B cell (primary cell): ENCODE data around the gene ARPC5L. TPM values are rescaled to one million over a fixed set of nuclear protein-coding genes. Genes with fewer than 3 reads are reported as not detected.
"Not testable (repeated sequence)": the region's sequence is repeated elsewhere in the genome, so short reads cannot be mapped to it uniquely, and the experiment has no call there.

Experiments used
- ATAC-seq: fragments of 200-7000 bp; cut with Tn5 transposase; one replicate; pipeline ENCODE4 v1.10.0; 2021; ENCODE audit warnings: low read depth, mild to moderate bottlenecking, moderate number of reproducible peaks, moderate library complexity
- CTCF ChIA-PET: fragments of 350-600 bp; sonication (Branson Sonifier 250); formaldehyde crosslinking; loops from one replicate; lab custom pipeline; 2021; ENCODE audit warnings: antibody characterized with exemption, inconsistent platforms; lab: Charles Lee
- POLR2A ChIA-PET: fragments of 350-600 bp; sonication (Branson Sonifier 250); formaldehyde crosslinking; loops from one replicate; lab custom pipeline; 2021; ENCODE audit warnings: antibody characterized with exemption; lab: Charles Lee
- DNase-seq: peaks from one replicate; pipeline ENCODE4 v3.0.0; 2013
- H2AFZ ChIP-seq: 2 replicates; pipeline ENCODE4 v1.6.1; 2012; ENCODE audit warnings: mild to moderate bottlenecking, low read depth, low read length; ENCODE audit not compliant: insufficient read depth, poor library complexity, severe bottlenecking
- H3K27ac ChIP-seq, 2 donors: 1 replicate in 1 of 2; 2 replicates in 1 of 2; pipeline ENCODE4 v1.5.1; 2012 to 2013; ENCODE audit warnings: low read length in 2 of 2, mild to moderate bottlenecking in 2 of 2, moderate library complexity in 1 of 2
- H3K27me3 ChIP-seq, 4 experiments: fragments of 200-600 bp in 1 of 4; sonication (generic) in 1 of 4; replicated peaks in 1 of 4; 1 replicate in 2 of 4; 2 replicates in 2 of 4; pipeline versions ENCODE4 v1.6.1 to v1.7.0; 2013 to 2016; ENCODE audit warnings: low read length in 3 of 4, mild to moderate bottlenecking in 2 of 4, mixed read lengths in 1 of 4, moderate library complexity in 1 of 4; ENCODE audit not compliant: insufficient read depth in 4 of 4, control insufficient read depth in 3 of 4; ENCODE audit errors: control extremely low read depth in 1 of 4
- H3K36me3 ChIP-seq, 2 experiments: replicated peaks in 1 of 2; 1 replicate in 1 of 2; 2 replicates in 1 of 2; pipeline versions ENCODE4 v1.6.1 to v1.7.1; 2013; ENCODE audit warnings: low read length in 1 of 2; ENCODE audit not compliant: insufficient read depth in 2 of 2, control insufficient read depth in 1 of 2; ENCODE audit errors: control extremely low read depth in 1 of 2, extremely low read depth in 1 of 2
- H3K4me1 ChIP-seq, 2 donors: fragments of 200-600 bp in 1 of 2; sonication (generic) in 1 of 2; 1 replicate in 1 of 2; 2 replicates in 1 of 2; pipeline versions ENCODE4 v1.5.1 to v1.6.1; 2013 to 2017; ENCODE audit warnings: low read length in 2 of 2; ENCODE audit not compliant: control insufficient read depth in 2 of 2, insufficient read depth in 2 of 2
- H3K4me2 ChIP-seq: replicated peaks from 2 replicates; pipeline ENCODE3; 2012; ENCODE audit warnings: mild to moderate bottlenecking, low read depth, low read length; ENCODE audit not compliant: poor library complexity, severe bottlenecking
- H3K4me3 ChIP-seq, 5 experiments: fragments of 200-600 bp in 1 of 5; sonication (generic) in 1 of 5; 1 replicate in 3 of 5; 2 replicates in 2 of 5; pipeline versions ENCODE4 v1.5.1 to v1.7.0; 2011 to 2016; ENCODE audit warnings: low read length in 4 of 5, mild to moderate bottlenecking in 4 of 5, low read depth in 2 of 5, control low read depth in 1 of 5, moderate library complexity in 1 of 5; ENCODE audit not compliant: insufficient read depth in 1 of 5; ENCODE audit errors: control extremely low read depth in 1 of 5, extremely low read depth in 1 of 5
- H3K79me2 ChIP-seq: fragments of 200-600 bp; sonication (generic); one replicate; pipeline ENCODE4 v1.6.0; 2016; ENCODE audit warnings: low read length; ENCODE audit not compliant: control insufficient read depth, insufficient read depth
- H3K9ac ChIP-seq: fragments of 200-600 bp; sonication (generic); 2 replicates; pipeline ENCODE4 v1.6.1; 2017; ENCODE audit warnings: mild to moderate bottlenecking, low read length, moderate library complexity
- H3K9me3 ChIP-seq, 3 donors: one replicate each; pipeline versions ENCODE4 v1.6.1 to v1.7.1; 2013; ENCODE audit warnings: low read length in 2 of 3; ENCODE audit not compliant: control insufficient read depth in 2 of 3, insufficient read depth in 1 of 3; ENCODE audit errors: control extremely low read depth in 1 of 3
- H4K20me1 ChIP-seq: 2 replicates; pipeline ENCODE4 v1.6.0; 2012; ENCODE audit warnings: mild to moderate bottlenecking, low read length; ENCODE audit not compliant: insufficient read depth, control insufficient read depth, poor library complexity, severe bottlenecking
- H3K27ac Mint-ChIP-seq: one replicate; pipeline ENCODE4 v1.8.0; 2021; ENCODE audit warnings: mixed read lengths
- H3K27me3 Mint-ChIP-seq: one replicate; pipeline ENCODE4 v1.8.0; 2021; ENCODE audit warnings: mixed read lengths
- H3K4me1 Mint-ChIP-seq: one replicate; pipeline ENCODE4 v1.8.0; 2021; ENCODE audit warnings: mixed read lengths
- H3K4me3 Mint-ChIP-seq: one replicate; pipeline ENCODE4 v1.8.0; 2021; ENCODE audit warnings: mixed read lengths
- H3K9me3 Mint-ChIP-seq: one replicate; pipeline ENCODE4 v1.8.0; 2022; ENCODE audit warnings: mixed read lengths; ENCODE audit not compliant: insufficient read depth
- EZH2 ChIP-seq: IDR thresholded peaks from 2 replicates; pipeline ENCODE4 v1.6.1; 2012; ENCODE audit warnings: borderline replicate concordance, low read depth, mild to moderate bottlenecking, moderate library complexity, low read length; ENCODE audit not compliant: insufficient read depth, poor library complexity, severe bottlenecking
- WGBS: methylation state at CpG from one replicate; pipeline ENCODE4 v1.1.5; 2013; ENCODE audit warnings: missing lambda C conversion rate; ENCODE audit not compliant: insufficient coverage; 5-methylcytosine and 5-hydroxymethylcytosine counted together
- intact Hi-C: fragments of 100-400 bp; cut with micrococcal nuclease; formaldehyde crosslinking; loops from one replicate; pipeline ENCODE4 v1.10.0; 2022
- polyA plus RNA-seq: library from polyadenylated mRNA; depleted of rRNA; stranded (reverse); fragments of >200 nt; gene quantifications from 2 replicates; pipeline ENCODE4 v1.2.3, GENCODE V29; 2012
- total RNA-seq, 2 donors: library from RNA; stranded (reverse); fragments of 120-200 nt in 1 of 2; gene quantifications; 1 replicate in 1 of 2; 2 replicates in 1 of 2; pipeline versions ENCODE4 v1.2.3 to v1.2.4, GENCODE V29; 2013 to 2022
- TF ChIP-seq, protein P1 (sequence below): fragments of 200-600 bp; IDR thresholded peaks from one replicate; pipeline ENCODE4 v1.8.0; 2022; ENCODE audit warnings: antibody characterized with exemption, mild to moderate bottlenecking

The ARPC5L gene
- total and polyA plus RNA-seq, 2 donors (not counting 1 experiment from before 2014, with no cell fraction given): 37.3 to 66.3 TPM

DNA sequence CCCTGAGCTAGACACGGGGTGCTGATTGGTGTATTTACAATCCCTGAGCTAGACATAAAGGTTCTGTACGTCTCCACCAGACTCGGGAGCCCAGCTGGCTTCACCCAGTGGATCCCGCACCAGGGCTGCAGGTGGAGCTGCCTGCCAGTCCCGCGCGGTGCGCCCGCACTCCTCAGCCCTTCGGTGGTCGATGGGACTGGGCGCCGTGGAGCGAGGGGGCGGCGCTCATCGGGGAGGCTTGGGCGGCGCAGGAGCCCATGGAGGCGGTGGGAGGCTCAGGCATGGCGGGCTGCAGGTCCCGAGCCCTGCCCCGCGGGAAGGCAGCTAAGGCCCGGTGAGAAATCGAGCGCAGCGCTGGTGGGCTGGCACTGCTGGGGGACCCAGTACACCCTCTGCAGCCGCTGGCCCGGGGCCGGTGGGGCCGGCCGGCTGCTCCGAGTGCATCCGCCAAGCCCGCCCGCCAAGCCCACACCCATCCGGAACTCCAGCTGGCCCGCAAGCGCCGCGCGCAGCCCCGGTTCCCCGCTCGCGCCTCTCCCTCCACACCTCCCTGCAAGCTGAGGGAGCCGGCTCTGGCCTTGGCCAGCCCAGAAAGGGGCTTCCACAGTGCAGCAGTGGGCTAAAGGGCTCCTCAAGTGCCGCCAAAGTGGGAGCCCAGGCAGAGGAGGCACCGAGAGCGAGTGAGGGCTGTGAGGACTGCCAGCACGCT, 23.2 kb upstream of the ARPC5L start:
- H3K36me3 ChIP-seq, ATAC-seq, H2AFZ ChIP-seq, H3K79me2 ChIP-seq, H3K4me2 ChIP-seq, H3K4me1 ChIP-seq, H3K9me3 ChIP-seq, H3K4me3 Mint-ChIP-seq, H3K9me3 Mint-ChIP-seq, H3K27ac ChIP-seq, H3K27ac Mint-ChIP-seq, H3K4me3 ChIP-seq, DNase-seq, H3K27me3 ChIP-seq, intact Hi-C loops, H3K4me1 Mint-ChIP-seq, H3K9ac ChIP-seq, H4K20me1 ChIP-seq: not testable (repeated sequence)
- 50% methylated on average over 30 of the region's 52 CpGs for WGBS
- peaks cover 12% of the 10 kb centered on the region for H3K27me3 Mint-ChIP-seq
- ChIA-PET CTCF (interaction anchor here (0.7 to 0.8 kb wide), 2 partner anchors 11 to 66 kb away, joined by 3 read pairs; no protein-coding TSS in a partner anchor), POLR2A (interaction anchor here (0.6 kb wide), 1 partner anchor 60 kb away, joined by 4 read pairs; no protein-coding TSS in a partner anchor)

DNA sequence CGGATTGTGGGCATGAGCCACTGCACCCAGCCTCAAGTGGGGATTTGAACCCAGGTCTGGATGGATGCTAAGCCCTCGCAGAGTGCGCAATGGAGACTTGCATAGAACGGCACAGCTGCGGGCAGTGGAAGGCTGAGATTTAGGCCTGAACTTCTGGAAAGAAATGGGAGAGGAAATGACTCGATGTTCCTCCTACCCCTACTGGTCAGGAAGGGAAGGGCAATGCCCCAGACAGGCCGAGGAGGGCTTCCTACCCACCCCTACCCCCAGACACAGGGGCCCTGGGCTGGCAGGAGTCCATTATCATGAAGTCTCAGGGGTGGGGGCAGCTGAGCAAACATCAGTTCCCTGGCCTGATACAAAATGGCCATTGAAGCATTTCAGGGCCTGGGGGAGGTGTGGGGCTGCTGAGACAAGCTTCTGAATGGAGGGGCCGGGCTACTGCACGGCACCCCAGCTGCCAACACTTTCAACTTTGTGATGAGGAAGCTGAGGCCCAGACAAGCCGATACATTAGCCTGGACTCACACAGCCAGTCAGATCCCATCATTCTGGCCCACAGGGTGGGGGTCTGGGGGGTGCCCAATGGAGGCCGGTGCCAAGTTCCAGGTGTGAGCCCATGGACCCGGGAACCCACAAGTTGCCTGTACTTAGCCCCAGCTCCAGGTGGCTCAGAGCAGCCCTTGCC, 22.2 kb upstream of the ARPC5L start:
- Histone ChIP-seq H3K27ac (no peak overlapping the region), H3K79me2 (no peaks in the 10 kb centered on the region), H3K9ac (no peak overlapping the region), H3K36me3 (no peaks in the 10 kb centered on the region), H4K20me1 (no peaks in the 10 kb centered on the region), H3K27me3 (peaks cover 0 to 6% (median 0%) of the 10 kb centered on the region in 4 experiments), H3K4me2 (no peak overlapping the region), H2AFZ (no peak overlapping the region), H3K9me3 (no peaks in the 10 kb centered on the region), H3K4me1 (no peaks in the 10 kb centered on the region), H3K4me3 (no peak overlapping the region)
- Mint-ChIP-seq H3K4me3 (no peak overlapping the region), H3K27me3 (peaks cover 12% of the 10 kb centered on the region), H3K27ac (no peak overlapping the region), H3K4me1 (no peaks in the 10 kb centered on the region), H3K9me3 (no peaks in the 10 kb centered on the region)
- no peak for TF ChIP-seq EZH2
- TF ChIP-seq, protein P1, sequence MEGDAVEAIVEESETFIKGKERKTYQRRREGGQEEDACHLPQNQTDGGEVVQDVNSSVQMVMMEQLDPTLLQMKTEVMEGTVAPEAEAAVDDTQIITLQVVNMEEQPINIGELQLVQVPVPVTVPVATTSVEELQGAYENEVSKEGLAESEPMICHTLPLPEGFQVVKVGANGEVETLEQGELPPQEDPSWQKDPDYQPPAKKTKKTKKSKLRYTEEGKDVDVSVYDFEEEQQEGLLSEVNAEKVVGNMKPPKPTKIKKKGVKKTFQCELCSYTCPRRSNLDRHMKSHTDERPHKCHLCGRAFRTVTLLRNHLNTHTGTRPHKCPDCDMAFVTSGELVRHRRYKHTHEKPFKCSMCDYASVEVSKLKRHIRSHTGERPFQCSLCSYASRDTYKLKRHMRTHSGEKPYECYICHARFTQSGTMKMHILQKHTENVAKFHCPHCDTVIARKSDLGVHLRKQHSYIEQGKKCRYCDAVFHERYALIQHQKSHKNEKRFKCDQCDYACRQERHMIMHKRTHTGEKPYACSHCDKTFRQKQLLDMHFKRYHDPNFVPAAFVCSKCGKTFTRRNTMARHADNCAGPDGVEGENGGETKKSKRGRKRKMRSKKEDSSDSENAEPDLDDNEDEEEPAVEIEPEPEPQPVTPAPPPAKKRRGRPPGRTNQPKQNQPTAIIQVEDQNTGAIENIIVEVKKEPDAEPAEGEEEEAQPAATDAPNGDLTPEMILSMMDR: peak; percentile 24
- DNase-seq: peak; percentile 18
- no peak for ATAC-seq
- ChIA-PET CTCF (interaction anchor here (0.8 to 4.0 kb wide), 10 partner anchors 10 to 223 kb away, joined by 3 to 29 read pairs (median 3); partner anchors contain the start of genes NR6A1 and WDR38), POLR2A (no interaction called here)
- 82% methylated on average over 8 of the region's 12 CpGs for WGBS
- intact Hi-C loops: no loop called here
